Kidney glomerular epithelial cell (primary cell): ENCODE results near the gene TRAP1.
"Not testable (repeated sequence)": the region's sequence is repeated elsewhere in the genome, so short reads cannot be mapped to it uniquely, and the experiment has no call there.

Source experiments
- DNase-seq: peaks from one replicate; lab custom pipeline; 2025; lab: John Stamatoyannopoulos, UW

Gene TRAP1

GRCh38 chr16:3673676-3674377, 43.5 kb downstream of the TRAP1 start:
- DNase-seq: no peak

DNA sequence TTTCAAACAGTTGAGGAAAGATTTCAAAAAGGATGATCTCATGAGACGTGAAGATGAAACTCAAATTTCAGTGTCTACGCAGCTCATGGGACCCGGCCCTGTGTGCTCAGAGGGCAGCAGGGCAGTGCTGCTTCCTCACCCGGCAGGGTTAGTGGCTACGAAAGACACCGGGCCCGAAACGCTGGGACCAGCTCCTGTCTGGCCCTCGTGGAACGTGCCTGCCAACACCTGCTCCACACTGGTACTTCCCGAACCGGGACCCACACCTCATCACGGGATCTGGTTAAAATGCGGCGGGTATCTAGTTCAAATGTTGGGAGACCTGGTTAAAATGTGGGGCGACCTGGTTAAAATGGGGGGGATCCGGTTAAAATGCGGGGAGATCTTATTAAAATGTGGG, 44.1 kb downstream of the TRAP1 start:
- DNase-seq: no peak

DNA sequence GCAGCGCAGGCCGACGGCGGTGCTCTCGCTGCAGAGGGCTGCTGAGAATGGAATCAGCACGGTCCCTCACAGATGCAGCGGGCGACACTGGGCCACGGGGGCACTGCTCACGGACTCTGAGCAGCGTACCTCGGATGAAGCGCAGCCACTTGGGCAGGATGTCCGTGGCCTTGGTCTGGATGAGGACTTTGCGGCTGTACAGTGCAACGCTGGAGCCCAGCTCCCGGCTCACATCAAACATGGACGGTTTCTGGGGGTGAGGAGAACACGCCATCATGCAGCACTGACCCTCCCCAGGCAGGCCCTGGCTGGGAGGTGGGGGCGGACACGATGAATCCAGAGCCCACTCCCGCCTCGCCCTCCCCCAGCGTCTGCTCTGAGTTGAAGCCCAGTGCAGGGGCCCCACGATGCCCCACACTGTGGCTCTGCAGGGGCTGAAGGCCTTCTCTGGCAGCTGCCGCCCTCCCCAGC, 44.7 kb downstream of the TRAP1 start:
- DNase-seq: no peak

GRCh38 chr16:3671424-3671823, 45.9 kb downstream of the TRAP1 start:
- DNase-seq: no peak

DNA sequence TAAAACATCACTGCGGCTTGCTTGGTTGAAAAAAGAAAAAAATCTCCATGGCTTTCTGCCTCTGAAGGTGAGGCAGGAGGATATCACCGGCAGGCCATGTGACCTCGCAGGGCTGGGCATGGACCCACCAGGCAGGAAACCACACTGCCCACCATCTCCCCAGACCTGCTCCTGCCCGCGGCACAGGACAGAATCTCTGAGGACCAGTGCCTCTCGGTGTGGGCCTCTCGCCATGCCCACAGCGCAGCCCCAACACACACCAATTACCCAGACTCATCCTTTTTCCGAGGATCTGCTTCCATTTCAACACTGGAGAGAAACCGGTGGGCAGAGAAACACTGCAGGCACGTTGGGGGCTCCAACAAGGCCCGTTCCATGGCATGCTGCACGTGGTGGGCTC, 46.6 kb downstream of the TRAP1 start:
- DNase-seq: no peak

DNA sequence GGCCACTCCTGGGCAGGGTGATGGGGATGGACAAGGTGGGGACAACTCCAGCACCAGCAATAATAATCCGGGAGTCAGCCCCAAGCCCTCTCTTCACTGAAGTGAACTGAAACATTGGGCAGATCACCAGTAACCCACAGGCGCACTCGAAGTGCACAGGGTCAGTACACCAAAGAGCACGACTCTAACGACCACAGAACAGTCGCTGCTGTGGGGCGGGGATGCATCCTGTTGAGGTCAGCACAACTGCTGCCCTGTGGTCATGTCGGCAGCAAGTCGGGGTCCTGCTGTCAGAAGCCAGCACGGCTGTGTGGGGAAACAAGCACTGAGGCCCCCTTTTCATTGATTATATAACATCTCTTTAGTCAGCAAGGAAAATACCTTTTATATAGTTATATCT, 48.2 kb downstream of the TRAP1 start:
- DNase-seq: no peak

GRCh38 chr16:3668626-3669025, 48.7 kb downstream of the TRAP1 start:
- DNase-seq: no peak

GRCh38 chr16:3665508-3665907, 51.8 kb downstream of the TRAP1 start:
- no peak for DNase-seq

GRCh38 chr16:3664187-3664896, 53.0 kb downstream of the TRAP1 start:
- DNase-seq: no peak

DNA sequence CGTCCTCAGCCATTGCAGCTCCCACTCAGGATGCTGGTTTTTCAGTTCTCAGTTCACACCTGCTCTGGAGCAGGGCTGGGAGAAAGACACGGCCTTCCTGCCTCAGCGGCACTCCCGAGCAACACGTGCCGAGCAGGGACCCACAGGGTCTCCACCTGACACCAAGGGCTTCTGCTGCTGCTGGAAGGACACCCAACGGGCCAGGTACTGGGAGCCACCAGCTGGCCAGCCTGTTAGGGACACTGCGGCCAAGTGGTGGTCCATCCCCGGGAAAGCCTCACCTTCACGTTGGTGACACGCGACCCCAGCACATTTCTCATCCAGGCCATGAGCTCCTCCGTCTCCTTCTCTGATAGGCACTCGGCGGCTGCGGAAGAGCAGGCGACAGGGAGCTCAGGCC, 54.7 kb downstream of the TRAP1 start:
- DNase-seq: no peak

GRCh38 chr16:3661922-3662321, 55.4 kb downstream of the TRAP1 start:
- DNase-seq: no peak

GRCh38 chr16:3661311-3661710, 56.0 kb downstream of the TRAP1 start:
- no peak for DNase-seq

DNA sequence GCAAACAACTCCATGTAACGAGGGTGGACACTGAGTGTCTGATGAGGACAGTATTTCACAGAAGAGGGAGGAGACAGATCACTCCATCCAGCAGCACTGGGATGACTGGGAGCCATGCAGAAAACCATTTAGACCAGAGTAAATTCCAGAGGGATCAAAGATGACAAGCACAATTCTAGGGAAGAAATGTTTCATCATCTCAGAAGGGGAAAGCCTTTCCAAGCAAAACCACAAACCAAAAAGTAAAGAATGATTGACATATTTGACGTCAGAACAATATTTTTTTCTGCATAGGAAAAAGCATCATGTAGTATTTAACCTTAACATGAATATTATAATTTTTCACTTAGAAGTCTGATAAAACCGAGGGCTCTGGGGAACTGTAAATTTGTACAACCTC, 58.1 kb downstream of the TRAP1 start:
- DNase-seq: no peak

DNA sequence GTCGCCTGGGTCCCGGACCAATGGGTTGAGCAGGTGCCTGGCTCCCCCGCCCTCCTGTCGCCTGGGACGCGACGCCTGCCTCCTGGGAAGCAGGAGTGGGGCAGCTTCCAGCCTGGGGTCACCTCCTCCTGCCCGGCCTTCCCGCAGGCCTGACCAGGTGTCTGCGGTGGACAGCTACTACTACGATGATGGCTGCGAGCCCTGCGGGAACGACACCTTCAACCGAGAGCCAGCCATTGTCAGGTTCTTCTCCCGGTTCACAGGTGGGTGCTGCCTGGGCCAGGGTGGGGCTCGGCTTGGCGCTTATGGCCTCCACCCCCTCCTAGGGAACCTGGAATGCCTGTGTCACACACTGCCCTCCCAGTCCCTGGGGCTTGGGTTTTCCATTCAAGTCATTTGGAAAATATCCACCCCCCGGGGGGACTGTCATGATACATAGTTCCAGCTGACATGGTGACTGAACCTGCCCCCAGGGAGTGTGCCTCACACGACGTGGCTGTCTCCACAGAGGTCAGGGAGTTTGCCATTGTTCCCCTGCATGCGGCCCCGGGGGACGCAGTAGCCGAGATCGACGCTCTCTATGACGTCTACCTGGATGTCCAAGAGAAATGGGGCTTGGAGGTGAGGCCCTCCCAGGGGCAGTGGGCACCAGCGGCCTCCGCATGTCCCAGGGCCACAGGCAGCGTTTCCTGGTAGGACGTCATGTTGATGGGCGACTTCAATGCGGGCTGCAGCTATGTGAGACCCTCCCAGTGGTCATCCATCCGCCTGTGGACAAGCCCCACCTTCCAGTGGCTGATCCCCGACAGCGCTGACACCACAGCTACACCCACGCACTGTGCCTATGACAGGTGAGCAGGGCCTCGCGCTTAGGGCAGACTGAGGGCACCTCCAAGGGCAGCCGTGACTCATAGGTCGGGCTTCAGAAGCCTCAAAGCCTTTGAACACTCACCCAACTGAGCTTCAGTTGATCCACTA, 60.5 kb downstream of the TRAP1 start:
- DNase-seq: no peak

GRCh38 chr16:3656160-3656490, 61.2 kb downstream of the TRAP1 start:
- DNase-seq: not testable (repeated sequence)

- no peak for DNase-seq
Observed at GRCh38 chr16:3655396-3656159, 61.7 kb downstream of the TRAP1 start.

DNA sequence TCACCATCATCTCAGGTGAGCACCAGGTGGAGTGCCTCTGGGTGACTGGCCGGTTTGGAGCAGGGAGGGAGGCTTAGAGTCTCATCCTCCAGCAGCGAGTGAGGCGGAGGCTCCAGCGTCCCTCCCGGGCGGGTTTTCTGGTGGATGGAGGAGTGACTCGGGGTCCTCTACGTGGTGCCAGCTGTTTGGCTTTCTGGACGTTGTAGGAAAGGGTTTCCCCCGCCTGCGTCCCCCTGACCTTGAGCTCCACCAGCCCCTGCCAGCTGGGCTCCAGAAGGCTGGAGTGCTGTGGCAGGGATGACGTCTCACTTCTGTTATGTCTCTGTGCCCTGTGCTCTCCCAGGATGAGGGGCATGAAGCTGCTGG, 62.3 kb downstream of the TRAP1 start:
- no peak for DNase-seq

DNA sequence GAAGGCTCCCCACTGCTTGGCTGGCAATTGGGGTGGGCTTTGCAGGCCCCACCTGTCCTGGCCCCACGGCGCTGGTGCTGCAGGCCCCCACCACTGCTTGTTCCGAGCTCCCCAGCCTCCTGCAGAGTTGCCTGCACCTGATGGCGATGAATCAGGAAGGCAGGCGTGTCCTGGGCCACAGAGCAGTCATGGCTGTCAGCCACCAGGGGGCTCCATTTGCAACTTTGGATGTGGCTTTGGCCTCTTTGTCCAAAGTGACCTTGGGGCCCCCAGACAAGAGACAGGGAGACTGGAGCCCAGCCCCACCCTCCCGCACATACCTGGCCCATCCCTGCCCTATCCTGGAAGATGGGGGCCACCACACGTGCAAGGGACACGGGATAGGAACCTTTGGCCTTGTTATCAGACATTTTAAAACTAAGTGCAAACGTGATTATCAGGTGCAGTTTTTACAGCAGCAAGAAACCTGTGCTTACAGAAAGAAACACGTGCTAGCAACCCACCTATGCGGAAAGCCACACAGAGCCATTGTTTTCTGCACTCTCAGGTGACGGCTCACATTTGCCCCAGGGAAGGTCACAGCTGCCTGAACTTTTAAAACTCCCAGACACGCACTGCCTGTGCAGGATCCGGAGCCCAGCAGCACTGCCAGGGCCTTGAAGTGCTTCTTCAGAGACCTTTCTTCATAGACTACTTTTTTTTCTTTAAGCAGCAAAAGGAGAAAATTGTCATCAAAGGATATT, 62.9 kb downstream of the TRAP1 start, which contains the start of gene DNASE1:
TSS of gene DNASE1 (plus strand) at position 443 of the 743 bp plus-strand sequence. CDS start 683 bp downstream, outside the sequence.
- DNase-seq: no peak

DNA sequence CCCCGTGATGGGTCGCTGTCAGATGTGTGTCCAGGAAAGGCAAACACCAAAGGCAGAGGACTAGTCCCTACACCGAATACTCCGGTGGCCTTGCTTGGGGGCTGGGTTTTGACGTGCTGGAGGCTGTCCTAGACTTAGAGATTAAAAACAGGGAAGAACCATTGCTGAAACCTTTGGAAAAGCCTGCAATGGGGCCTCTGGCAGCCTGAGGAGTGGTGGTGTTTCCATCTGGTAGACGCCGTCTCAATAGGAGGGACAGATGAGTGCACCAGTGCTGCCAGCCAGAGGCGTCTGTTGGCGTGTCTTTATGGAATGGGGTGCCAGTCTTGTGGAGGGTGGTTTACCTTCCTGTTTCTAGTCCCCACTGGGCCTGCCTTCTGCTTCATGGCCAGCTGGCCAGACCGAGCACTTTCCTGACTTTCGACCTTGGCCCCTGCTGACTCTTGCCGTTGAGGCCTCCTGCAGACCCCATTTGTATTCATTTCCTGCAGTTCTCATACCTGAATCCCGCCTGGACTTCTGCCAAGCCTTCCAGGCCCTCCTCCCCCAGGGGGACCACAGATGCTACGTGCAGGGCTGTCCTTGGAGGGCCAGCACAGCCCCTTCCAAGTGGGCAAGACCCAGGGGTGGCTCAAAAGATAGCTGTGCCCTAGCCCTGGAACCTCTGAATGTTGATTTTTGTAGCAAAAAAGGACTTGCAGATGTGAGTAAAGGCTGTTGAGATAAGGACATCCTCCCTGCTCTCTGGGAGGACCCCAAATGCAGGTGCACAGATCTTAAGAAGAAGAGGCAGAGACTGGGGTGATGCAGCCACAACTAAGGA, 64.7 kb downstream of the TRAP1 start:
- no peak for DNase-seq
